GM21360 (cell line): ENCODE results near the gene LGR6.

ENCODE experiments used
- ATAC-seq: cut with Tn5 transposase; IDR thresholded peaks from one replicate; pipeline ENCODE4 v1.9.1; 2021; ENCODE audit warnings: mild to moderate bottlenecking, moderate library complexity; ENCODE audit not compliant: unreplicated experiment

The LGR6 gene

DNA sequence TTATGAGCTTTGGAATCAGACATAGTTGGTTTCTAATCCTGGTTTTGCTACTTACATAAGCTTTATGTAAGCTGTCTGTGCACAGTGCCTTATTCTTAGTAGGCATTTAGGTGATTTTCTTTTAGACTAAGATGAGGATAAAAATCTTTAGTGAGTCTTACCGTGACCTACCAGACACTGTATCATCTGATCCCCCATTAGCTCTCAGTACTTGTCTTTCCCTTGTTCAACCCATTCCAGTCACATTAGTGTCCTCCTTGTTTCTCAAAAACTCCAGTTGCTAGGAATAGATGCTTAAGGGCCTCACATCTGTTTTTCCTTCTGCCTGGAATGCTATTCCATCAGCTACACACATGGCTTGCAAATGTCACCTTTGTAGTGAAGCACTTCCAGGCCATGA lies 173.7 kb downstream of the LGR6 start:
- ATAC-seq: no peak
